K562 (cell line): ENCODE data around the gene SDR42E2. TPM values are rescaled to one million over a fixed set of nuclear protein-coding genes. Genes with fewer than 3 reads are reported as not detected.

Experiments
- BRD4 ChIP-seq: fragments of 200-600 bp; sonication (generic); IDR thresholded peaks from 2 replicates; pipeline ENCODE4 v1.6.1; 2017; ENCODE audit warnings: inconsistent platforms
- C11orf30 ChIP-seq: fragments of 450-650 bp; IDR thresholded peaks from 2 replicates; pipeline ENCODE4 v1.6.1; 2016; ENCODE audit warnings: low read depth, mild to moderate bottlenecking
- DPF2 ChIP-seq: fragments of 450-650 bp; IDR thresholded peaks from 2 replicates; pipeline ENCODE4 v1.6.1; 2016
- HEY1 ChIP-seq: fragments of 250-450 bp; sonication (Bioruptor Pico); IDR thresholded peaks from 2 replicates; pipeline ENCODE4 v1.5.0; 2020; ENCODE audit warnings: mild to moderate bottlenecking, moderate library complexity, borderline replicate concordance
- JUND ChIP-seq, 2 experiments: IDR thresholded peaks; 2 replicates in 1 of 2; 3 replicates in 1 of 2; pipeline ENCODE4 v1.6.1; 2011; ENCODE audit warnings: borderline replicate concordance in 2 of 2, low read depth in 2 of 2, low read length in 2 of 2, improper control_type of control experiment in 1 of 2, missing biosample characterization in 1 of 2, missing genetic modification characterization in 1 of 2, missing genetic modification reagents in 1 of 2
- KDM4B ChIP-seq, 2 experiments: fragments of 450-650 bp in 1 of 2; sonication (generic) in 1 of 2; IDR thresholded peaks; 2 replicates each; pipeline ENCODE4 v1.6.1; 2016 to 2017; ENCODE audit warnings: borderline replicate concordance in 2 of 2, antibody characterized with exemption in 1 of 2, low read depth in 1 of 2, mild to moderate bottlenecking in 1 of 2
- LCOR ChIP-seq: sonication (generic); formaldehyde crosslinking; IDR thresholded peaks from 2 replicates; pipeline ENCODE4 v1.8.0; 2022; ENCODE audit warnings: mild to moderate bottlenecking, missing genetic modification reagents
- NCOA2 ChIP-seq, 2 experiments: fragments of 450-650 bp; IDR thresholded peaks; 2 replicates each; pipeline ENCODE4 v1.6.1; 2018; ENCODE audit warnings: mild to moderate bottlenecking in 2 of 2, moderate library complexity in 1 of 2; ENCODE audit not compliant: partially characterized antibody in 2 of 2
- POLR2H ChIP-seq: IDR thresholded peaks from 2 replicates; pipeline ENCODE4 v1.6.1; 2016; ENCODE audit warnings: missing genetic modification characterization, low read depth, mild to moderate bottlenecking, control low read depth, missing compliant biosample characterization, moderate library complexity
- SREBF1 ChIP-seq: fragments of 150-350 bp; IDR thresholded peaks from 2 replicates; pipeline ENCODE4 v1.6.1; 2014; ENCODE audit warnings: antibody characterized with exemption, low read depth, low read length, borderline replicate concordance
- U2AF1 ChIP-seq: fragments of 200-400 bp; formaldehyde crosslinking; optimal IDR thresholded peaks from 2 replicates; pipeline ENCODE3; 2017; ENCODE audit warnings: mild to moderate bottlenecking, low read depth, low read length, moderate library complexity
- XRCC3 ChIP-seq: fragments of 450-650 bp; IDR thresholded peaks from 2 replicates; pipeline ENCODE4 v1.6.1; 2017; ENCODE audit warnings: mild to moderate bottlenecking, moderate library complexity
- ZFP1 ChIP-seq: fragments of 450-650 bp; formaldehyde crosslinking; IDR thresholded peaks from 2 replicates; pipeline ENCODE4 v1.4.0; 2020; ENCODE audit warnings: mild to moderate bottlenecking, mixed read lengths
- ZNF589 ChIP-seq: fragments of 200-800 bp; sonication (Bioruptor generic); IDR thresholded peaks from 2 replicates; pipeline ENCODE4 v1.6.1; 2016; ENCODE audit warnings: low read depth, missing genetic modification characterization, missing compliant biosample characterization
- ZNF780A ChIP-seq: fragments of 250-450 bp; sonication (Bioruptor Pico); IDR thresholded peaks from 2 replicates; pipeline ENCODE4 v1.5.0; 2021; ENCODE audit warnings: mild to moderate bottlenecking
- polyA plus RNA-seq, 8 experiments: library from polyadenylated mRNA; depleted of rRNA in 4 of 8; stranded (reverse) in 5 of 8; unstranded in 3 of 8; fragments of >200 nt; fragmentation: Nextera tagmentation in 2 of 8; fragmentation: Illumina TruSeq in 1 of 8; extraction: Ambion mirVana in 2 of 8; extraction: Trizol in 1 of 8; gene quantifications; 2 replicates each; pipeline versions ENCODE4 v1.2.1 to v1.2.3, GENCODE V29; 2011 to 2014; ENCODE audit warnings: inconsistent platforms in 1 of 8, missing spikeins in 1 of 8
- total RNA-seq, 7 experiments: library from RNA; depleted of rRNA in 6 of 7; stranded (reverse); fragments of >200 nt in 6 of 7; fragmentation: Illumina TruSeq in 2 of 7; extraction: Trizol in 2 of 7; gene quantifications; 2 replicates each; pipeline versions ENCODE4 v1.2.1 to v1.2.3, GENCODE V29; 2011 to 2021; ENCODE audit warnings: low replicate concordance in 1 of 7
- TF ChIP-seq, protein P1 (sequence below): fragments of 150-350 bp; conservative IDR thresholded peaks from 2 replicates; pipeline ENCODE4 v1.6.1; 2014; ENCODE audit warnings: low read length
- TF ChIP-seq, protein P2 (sequence below), 2 experiments: fragments of 450-650 bp; IDR thresholded peaks; 2 replicates each; pipeline ENCODE4 v1.6.1; 2016; ENCODE audit warnings: mild to moderate bottlenecking in 2 of 2, borderline replicate concordance in 1 of 2, low read depth in 1 of 2, moderate library complexity in 1 of 2

The SDR42E2 gene
- total and polyA plus RNA-seq, 9 of the 15 experiments (the other 6 are each of a cell fraction or from before 2014, with no cell fraction given): 0.03 to 0.07 (median 0.04) TPM; not detected in 4

DNA sequence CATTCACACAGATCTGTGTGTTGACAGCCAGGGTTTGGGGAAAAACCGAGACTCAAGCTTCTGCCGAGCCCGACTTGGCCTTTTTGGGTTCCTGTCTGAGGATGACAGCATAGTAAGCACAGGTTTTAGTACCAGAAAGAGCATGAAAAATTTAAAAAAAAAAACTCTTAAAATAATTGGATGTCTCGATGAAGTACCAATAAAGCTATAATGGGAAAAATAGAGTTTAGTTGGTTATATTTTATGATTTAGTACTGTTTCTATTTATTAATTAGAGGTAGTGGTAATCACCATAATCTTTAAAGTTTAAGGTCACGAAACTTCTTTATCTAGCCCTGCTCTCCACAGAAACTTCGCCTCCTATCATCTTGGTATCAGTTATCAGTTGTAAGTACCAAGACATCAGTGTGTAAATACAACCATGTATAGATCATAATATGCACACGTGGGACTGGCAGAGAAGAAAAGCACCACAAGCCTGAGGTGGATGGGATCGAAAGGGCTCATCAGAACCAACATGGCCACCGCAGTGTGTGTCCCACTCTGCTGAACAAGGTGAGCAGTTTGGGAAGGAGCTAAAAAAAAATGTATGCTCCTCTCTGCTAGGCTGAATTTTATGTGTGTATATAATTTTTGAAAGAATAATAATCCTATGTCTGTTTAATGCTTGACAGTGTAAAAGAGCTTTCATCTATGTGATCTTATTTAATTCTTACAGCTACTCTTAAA lies 29.4 kb downstream of the SDR42E2 start (continued):
- TF ChIP-seq, protein P1, sequence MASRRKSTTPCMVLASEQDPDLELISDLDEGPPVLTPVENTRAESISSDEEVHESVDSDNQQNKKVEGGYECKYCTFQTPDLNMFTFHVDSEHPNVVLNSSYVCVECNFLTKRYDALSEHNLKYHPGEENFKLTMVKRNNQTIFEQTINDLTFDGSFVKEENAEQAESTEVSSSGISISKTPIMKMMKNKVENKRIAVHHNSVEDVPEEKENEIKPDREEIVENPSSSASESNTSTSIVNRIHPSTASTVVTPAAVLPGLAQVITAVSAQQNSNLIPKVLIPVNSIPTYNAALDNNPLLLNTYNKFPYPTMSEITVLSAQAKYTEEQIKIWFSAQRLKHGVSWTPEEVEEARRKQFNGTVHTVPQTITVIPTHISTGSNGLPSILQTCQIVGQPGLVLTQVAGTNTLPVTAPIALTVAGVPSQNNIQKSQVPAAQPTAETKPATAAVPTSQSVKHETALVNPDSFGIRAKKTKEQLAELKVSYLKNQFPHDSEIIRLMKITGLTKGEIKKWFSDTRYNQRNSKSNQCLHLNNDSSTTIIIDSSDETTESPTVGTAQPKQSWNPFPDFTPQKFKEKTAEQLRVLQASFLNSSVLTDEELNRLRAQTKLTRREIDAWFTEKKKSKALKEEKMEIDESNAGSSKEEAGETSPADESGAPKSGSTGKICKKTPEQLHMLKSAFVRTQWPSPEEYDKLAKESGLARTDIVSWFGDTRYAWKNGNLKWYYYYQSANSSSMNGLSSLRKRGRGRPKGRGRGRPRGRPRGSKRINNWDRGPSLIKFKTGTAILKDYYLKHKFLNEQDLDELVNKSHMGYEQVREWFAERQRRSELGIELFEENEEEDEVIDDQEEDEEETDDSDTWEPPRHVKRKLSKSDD: no peak
- TF ChIP-seq C11orf30 (no peak), SREBF1 (no peak), U2AF1 (no peak), POLR2H (tag) (peak; percentile 82; the same call in 1 of the 2 replicates), ZFP1 (CRISPR knock-in tag) (no peak), DPF2 (peak; percentile 68; the same call in 1 of the 2 replicates), LCOR (CRISPR knock-in tag) (0 out of 2 replicates have a peak, but pooled peaks have one; percentile 46), KDM4B (IDR thresholded peaks at IDR 0.05; ENCODE audit: borderline replicate concordance in 2 of 2, low read depth in 1 of 2) (no peak), ZNF780A (no peak), ZNF589 (no peak), BRD4 (no peak), HEY1 (no peak), NCOA2 (IDR thresholded peaks at IDR 0.05; ENCODE audit: partially characterized antibody in 2 of 2) (no peak), JUND (IDR thresholded peaks at IDR 0.05; ENCODE audit: borderline replicate concordance, low read depth, low read length) (0 out of 2 replicates have a peak, but pooled peaks have one; percentile 12), JUND (tag; IDR thresholded peaks at IDR 0.05; ENCODE audit: borderline replicate concordance, low read depth, low read length) (no peak), XRCC3 (no peak)
- TF ChIP-seq, protein P2, sequence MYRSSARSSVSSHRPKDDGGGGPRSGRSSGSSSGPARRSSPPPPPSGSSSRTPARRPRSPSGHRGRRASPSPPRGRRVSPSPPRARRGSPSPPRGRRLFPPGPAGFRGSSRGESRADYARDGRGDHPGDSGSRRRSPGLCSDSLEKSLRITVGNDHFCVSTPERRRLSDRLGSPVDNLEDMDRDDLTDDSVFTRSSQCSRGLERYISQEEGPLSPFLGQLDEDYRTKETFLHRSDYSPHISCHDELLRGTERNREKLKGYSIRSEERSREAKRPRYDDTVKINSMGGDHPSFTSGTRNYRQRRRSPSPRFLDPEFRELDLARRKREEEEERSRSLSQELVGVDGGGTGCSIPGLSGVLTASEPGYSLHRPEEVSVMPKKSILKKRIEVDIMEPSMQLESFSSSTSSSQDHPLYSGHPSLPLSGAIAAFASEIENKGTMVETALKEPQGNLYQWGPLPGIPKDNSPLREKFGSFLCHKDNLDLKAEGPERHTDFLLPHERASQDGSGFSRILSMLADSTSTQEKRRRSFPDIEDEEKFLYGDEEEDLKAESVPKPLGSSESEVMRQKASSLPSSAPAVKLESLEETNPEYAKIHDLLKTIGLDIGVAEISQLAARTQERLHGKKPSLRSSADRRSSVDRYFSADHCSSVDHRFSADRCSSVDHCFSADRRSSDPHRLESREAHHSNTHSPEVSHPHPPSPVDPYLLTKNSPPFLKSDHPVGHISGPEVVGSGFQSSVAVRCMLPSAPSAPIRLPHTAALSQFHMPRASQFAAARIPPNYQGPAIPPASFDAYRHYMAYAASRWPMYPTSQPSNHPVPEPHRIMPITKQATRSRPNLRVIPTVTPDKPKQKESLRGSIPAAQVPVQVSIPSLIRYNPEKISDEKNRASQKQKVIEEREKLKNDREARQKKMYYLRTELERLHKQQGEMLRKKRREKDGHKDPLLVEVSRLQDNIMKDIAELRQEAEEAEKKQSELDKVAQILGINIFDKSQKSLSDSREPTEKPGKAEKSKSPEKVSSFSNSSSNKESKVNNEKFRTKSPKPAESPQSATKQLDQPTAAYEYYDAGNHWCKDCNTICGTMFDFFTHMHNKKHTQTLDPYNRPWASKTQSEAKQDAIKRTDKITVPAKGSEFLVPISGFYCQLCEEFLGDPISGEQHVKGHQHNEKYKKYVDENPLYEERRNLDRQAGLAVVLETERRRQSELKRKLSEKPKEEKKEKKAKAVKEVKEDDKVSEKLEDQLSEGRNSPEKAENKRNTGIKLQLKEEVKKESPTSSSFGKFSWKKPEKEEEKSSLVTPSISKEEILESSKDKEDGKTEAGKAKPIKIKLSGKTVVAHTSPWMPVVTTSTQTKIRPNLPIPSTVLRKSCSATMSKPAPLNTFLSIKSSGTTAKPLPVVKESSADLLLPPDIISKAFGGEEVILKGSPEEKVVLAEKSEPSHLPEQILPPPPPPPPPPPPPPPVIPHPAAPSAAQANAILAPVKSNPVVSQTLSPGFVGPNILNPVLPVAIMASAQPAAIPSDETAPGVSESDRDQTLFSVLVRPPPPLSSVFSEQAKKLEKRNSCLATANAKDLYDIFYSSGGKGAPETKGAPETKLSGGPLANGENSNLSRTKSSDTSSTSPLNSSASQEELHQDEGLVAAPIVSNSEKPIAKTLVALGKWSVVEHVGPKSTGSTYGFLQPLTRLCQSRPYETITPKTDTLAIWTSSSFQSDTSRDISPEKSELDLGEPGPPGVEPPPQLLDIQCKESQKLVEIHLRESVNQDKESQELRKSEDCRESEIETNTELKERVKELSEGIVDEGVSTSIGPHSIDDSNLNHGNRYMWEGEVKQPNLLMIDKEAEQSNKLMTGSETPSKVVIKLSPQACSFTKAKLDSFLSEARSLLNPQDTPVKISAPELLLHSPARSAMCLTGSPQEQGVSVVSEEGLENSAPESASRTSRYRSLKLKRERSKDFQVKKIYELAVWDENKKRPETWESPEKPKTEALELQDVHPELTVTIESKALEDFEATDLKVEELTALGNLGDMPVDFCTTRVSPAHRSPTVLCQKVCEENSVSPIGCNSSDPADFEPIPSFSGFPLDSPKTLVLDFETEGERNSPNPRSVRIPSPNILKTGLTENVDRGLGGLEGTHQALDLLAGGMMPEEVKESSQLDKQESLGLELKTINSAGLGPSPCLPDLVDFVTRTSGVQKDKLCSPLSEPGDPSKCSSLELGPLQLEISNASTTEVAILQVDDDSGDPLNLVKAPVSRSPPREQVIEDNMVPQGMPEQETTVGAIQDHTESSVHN (IDR thresholded peaks at IDR 0.05; ENCODE audit: borderline replicate concordance in 1 of 2, low read depth in 1 of 2): no peak
